Progenitor cell of endocrine pancreas (in vitro differentiated cells): ENCODE results near the gene SPAG16. TPM values are rescaled to one million over a fixed set of nuclear protein-coding genes. Genes with fewer than 3 reads are reported as not detected.

Experiments used
- DNase-seq: peaks from one replicate; pipeline ENCODE4 v3.0.0; 2021; ENCODE audit warnings: low spot score; ENCODE audit not compliant: unreplicated experiment
- H3K27ac Mint-ChIP-seq: 2 replicates; pipeline ENCODE4 v1.8.0; 2021; ENCODE audit warnings: mild to moderate bottlenecking, moderate library complexity, mixed read lengths
- H3K27me3 Mint-ChIP-seq: 2 replicates; pipeline ENCODE4 v1.8.0; 2021; ENCODE audit warnings: mixed read lengths
- H3K36me3 Mint-ChIP-seq: 2 replicates; pipeline ENCODE4 v1.8.0; 2022; ENCODE audit warnings: mixed read lengths; ENCODE audit not compliant: insufficient read depth
- H3K4me1 Mint-ChIP-seq: 2 replicates; pipeline ENCODE4 v1.8.0; 2021; ENCODE audit warnings: low read depth, mixed read lengths
- H3K4me3 Mint-ChIP-seq: 2 replicates; pipeline ENCODE4 v1.8.0; 2021; ENCODE audit warnings: low read depth, mild to moderate bottlenecking, moderate library complexity, mixed read lengths
- H3K9me3 Mint-ChIP-seq: 2 replicates; pipeline ENCODE4 v1.8.0; 2021; ENCODE audit warnings: low read depth, mixed read lengths
- total RNA-seq: library from RNA; stranded (reverse); gene quantifications from 2 replicates; pipeline ENCODE4 v1.2.1, GENCODE V29; 2021
- TF ChIP-seq, protein P1 (sequence below): fragments of 200-600 bp; sonication (generic); IDR thresholded peaks from one replicate; pipeline ENCODE4 v1.5.0; 2021; ENCODE audit warnings: antibody characterized with exemption, mild to moderate bottlenecking; ENCODE audit not compliant: unreplicated experiment

Gene SPAG16
- total RNA-seq, 1 donor from 2014 or later = 52.8 TPM

DNA sequence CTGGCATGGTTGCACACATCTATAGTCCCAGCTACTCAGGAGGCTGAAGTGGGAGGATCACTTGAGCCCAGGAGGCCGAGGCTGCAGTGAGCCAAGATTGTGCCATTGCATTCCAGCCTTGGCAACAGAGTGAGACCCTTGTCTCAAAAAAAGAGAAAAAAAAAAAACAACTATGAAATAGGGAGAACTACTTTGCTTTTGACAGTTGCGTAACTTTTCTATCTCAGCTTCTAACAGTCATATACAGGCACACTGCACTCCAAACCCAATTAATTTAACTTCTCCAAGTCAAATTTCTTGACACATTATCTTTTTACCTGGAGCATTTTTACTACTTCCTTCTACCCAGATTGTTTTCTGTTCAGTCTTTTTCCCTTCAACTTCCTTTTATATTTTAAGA lies 1102.5 kb downstream of the SPAG16 start:
- Mint-ChIP-seq H3K4me3 (no peak overlapping the region), H3K27me3 (no peaks in the 10 kb centered on the region), H3K9me3 (no peaks in the 10 kb centered on the region), H3K27ac (no peak overlapping the region), H3K4me1 (no peaks in the 10 kb centered on the region), H3K36me3 (no peaks in the 10 kb centered on the region)
- no peak for DNase-seq
- TF ChIP-seq, protein P1, sequence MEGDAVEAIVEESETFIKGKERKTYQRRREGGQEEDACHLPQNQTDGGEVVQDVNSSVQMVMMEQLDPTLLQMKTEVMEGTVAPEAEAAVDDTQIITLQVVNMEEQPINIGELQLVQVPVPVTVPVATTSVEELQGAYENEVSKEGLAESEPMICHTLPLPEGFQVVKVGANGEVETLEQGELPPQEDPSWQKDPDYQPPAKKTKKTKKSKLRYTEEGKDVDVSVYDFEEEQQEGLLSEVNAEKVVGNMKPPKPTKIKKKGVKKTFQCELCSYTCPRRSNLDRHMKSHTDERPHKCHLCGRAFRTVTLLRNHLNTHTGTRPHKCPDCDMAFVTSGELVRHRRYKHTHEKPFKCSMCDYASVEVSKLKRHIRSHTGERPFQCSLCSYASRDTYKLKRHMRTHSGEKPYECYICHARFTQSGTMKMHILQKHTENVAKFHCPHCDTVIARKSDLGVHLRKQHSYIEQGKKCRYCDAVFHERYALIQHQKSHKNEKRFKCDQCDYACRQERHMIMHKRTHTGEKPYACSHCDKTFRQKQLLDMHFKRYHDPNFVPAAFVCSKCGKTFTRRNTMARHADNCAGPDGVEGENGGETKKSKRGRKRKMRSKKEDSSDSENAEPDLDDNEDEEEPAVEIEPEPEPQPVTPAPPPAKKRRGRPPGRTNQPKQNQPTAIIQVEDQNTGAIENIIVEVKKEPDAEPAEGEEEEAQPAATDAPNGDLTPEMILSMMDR = no peak

DNA sequence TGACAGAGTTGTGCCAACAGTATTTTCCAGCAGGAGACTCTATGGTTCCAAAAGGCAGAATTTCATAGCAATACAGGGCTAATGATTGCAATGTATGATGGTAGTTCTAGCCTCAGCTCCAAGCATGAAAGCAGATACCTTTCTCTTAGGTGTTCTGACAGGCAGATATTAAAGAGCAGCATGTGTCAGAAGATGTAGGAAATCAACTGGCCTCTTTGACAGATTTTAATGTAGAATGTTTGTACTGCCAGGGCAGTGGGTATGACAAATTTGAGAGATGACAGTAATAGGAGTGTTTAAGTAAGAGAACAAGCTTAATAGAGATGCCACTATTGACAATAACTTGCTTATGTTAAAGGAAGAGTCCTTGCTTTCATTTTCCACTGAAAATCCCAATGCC lies 1105.1 kb downstream of the SPAG16 start:
- no peak overlapping the region for H3K27ac Mint-ChIP-seq
- H3K27me3 Mint-ChIP-seq = no peaks in the 10 kb centered on the region
- TF ChIP-seq, protein P1 = no peak
- H3K4me1 Mint-ChIP-seq = no peaks in the 10 kb centered on the region
- H3K4me3 Mint-ChIP-seq = no peak overlapping the region
- no peak for DNase-seq
- no peaks in the 10 kb centered on the region for H3K9me3 Mint-ChIP-seq
- H3K36me3 Mint-ChIP-seq = no peaks in the 10 kb centered on the region

DNA sequence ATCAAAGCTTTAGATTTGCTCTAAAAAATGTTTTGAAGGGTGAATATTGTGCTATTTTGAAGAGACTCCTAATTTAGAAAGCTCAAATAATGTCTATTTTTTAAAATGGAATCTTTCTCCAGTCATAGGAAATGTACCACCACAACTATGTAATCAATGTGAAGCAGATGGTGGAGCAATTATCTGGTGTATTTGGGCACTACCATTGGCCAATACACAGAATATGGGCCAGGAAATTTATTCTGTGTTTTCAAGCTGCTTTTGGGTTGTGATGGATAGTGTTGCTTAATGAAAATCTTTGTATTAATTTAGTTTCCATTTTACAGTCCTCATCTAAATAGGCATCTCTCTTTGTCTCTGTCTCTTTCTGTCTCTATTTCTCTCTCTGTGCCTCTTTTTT lies 1109.5 kb downstream of the SPAG16 start:
- Mint-ChIP-seq H3K4me3 (no peak overlapping the region), H3K36me3 (no peaks in the 10 kb centered on the region), H3K27ac (no peak overlapping the region), H3K9me3 (peaks cover 5% of the 10 kb centered on the region), H3K27me3 (no peaks in the 10 kb centered on the region), H3K4me1 (no peaks in the 10 kb centered on the region)
- no peak for DNase-seq
- TF ChIP-seq, protein P1 = no peak

DNA sequence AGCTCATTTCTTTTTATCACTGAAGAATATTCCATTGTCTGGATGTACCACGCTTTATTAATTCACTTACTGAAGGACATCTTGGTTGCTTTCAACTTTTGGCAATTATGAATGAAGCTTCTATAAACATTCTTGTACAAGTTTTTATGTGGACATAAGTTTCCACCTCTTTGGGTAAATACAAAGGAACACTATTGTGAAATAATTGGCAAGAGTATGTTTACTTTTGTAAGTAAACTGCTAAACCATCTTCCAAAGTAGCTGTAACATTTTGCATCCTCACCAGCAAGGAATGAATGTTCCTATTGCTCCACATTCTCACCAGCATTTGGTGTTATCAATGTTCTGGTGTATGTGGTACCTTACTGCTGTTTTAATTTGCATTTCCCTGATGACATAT lies 1110.8 kb downstream of the SPAG16 start:
- no peak for DNase-seq
- Mint-ChIP-seq H3K4me3 (no peak overlapping the region), H3K9me3 (peaks cover 5% of the 10 kb centered on the region), H3K27me3 (no peaks in the 10 kb centered on the region), H3K27ac (no peak overlapping the region), H3K36me3 (no peaks in the 10 kb centered on the region), H3K4me1 (peaks cover 2% of the 10 kb centered on the region)
- TF ChIP-seq, protein P1 = no peak

DNA sequence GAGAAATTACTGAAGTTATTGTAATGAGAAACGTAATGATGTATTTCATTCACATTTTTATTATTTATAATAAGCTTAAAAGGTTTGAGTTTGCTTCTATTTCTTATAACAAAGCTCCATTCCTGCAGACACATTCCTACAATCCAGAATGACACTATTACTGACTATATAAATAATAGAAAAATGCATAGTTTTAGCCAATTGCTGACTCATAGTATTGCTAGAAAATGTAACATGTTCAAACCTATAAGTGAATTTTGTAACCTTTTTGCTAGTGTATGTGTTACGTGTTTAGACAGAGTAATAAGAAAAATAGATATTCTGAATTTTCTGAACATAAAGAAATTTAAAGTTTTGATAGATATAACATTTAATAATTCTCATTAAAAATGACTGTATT lies 1117.3 kb downstream of the SPAG16 start:
- Mint-ChIP-seq H3K36me3 (no peaks in the 10 kb centered on the region), H3K27me3 (no peaks in the 10 kb centered on the region), H3K4me3 (no peak overlapping the region), H3K9me3 (no peaks in the 10 kb centered on the region), H3K27ac (no peak overlapping the region), H3K4me1 (peaks cover 10% of the 10 kb centered on the region)
- TF ChIP-seq, protein P1 = no peak
- no peak for DNase-seq
